HG02759 (cell line): ENCODE results near the gene FAT1.

Experiments used
- ATAC-seq: cut with Tn5 transposase; IDR thresholded peaks from one replicate; pipeline ENCODE4 v1.9.1; 2021; ENCODE audit warnings: mild to moderate bottlenecking, moderate library complexity; ENCODE audit not compliant: unreplicated experiment

FAT1 gene

GRCh38 chr4:186581421-186581820 is 142.2 kb downstream of the FAT1 start:
- no peak for ATAC-seq

- ATAC-seq, result no peak
These were observed 143.0 kb downstream of the FAT1 start for GRCh38 chr4:186580669-186581068.

- no peak for ATAC-seq
These were observed 153.3 kb downstream of the FAT1 start for GRCh38 chr4:186570193-186570996.

- no peak for ATAC-seq
These were observed 154.0 kb downstream of the FAT1 start for GRCh38 chr4:186569533-186570192.

GRCh38 chr4:186566068-186566467 is 157.6 kb downstream of the FAT1 start:
- ATAC-seq, result no peak

- no peak for ATAC-seq
These were observed 159.9 kb downstream of the FAT1 start for GRCh38 chr4:186563761-186564160.

- no peak for ATAC-seq
These were observed 161.9 kb downstream of the FAT1 start for GRCh38 chr4:186561748-186562147.

- ATAC-seq, result no peak
These were observed 163.0 kb downstream of the FAT1 start for GRCh38 chr4:186560647-186561046.

GRCh38 chr4:186557486-186557885 is 166.2 kb downstream of the FAT1 start:
- no peak for ATAC-seq

GRCh38 chr4:186557061-186557460 is 166.6 kb downstream of the FAT1 start:
- ATAC-seq, result no peak

- no peak for ATAC-seq
These were observed 168.5 kb downstream of the FAT1 start, which contains the start of gene MTNR1A for GRCh38 chr4:186554914-186555827. TSS of gene MTNR1A (minus strand) at chr4:186555567. CDS start at chr4:186555365, 202 bp downstream.

- ATAC-seq, result no peak
These were observed 169.1 kb downstream of the FAT1 start for GRCh38 chr4:186554539-186554913.

GRCh38 chr4:186553717-186554116 is 169.9 kb downstream of the FAT1 start:
- no peak for ATAC-seq

GRCh38 chr4:186551849-186552248 is 171.8 kb downstream of the FAT1 start:
- ATAC-seq, result no peak

- no peak for ATAC-seq
These were observed 178.2 kb downstream of the FAT1 start for GRCh38 chr4:186545436-186545835.

GRCh38 chr4:186543206-186543605 is 180.4 kb downstream of the FAT1 start:
- ATAC-seq, result no peak

- no peak for ATAC-seq
These were observed 181.9 kb downstream of the FAT1 start for GRCh38 chr4:186541801-186542200.

GRCh38 chr4:186537843-186538521 is 185.7 kb downstream of the FAT1 start:
- ATAC-seq, result no peak
